Lung (tissue), 12 donors: ENCODE results near the gene TNC. TPM values are rescaled to one million over a fixed set of nuclear protein-coding genes. Genes with fewer than 3 reads are reported as not detected.

Experiments
- ATAC-seq: fragments of 200-7000 bp; cut with Tn5 transposase; one replicate; pipeline ENCODE4 v1.9.1; 2020; ENCODE audit warnings: moderate number of reproducible peaks; ENCODE audit not compliant: insufficient read depth, low FRiP score
- DNase-seq, 3 donors: peaks; one replicate each; pipeline ENCODE4 v3.0.0-alpha.2; 2013 to 2017
- H3K27ac ChIP-seq, 2 donors: one replicate each; pipeline ENCODE4 v1.5.1; 2013; ENCODE audit warnings: mild to moderate bottlenecking in 2 of 2, moderate library complexity in 2 of 2, control low read depth in 1 of 2, inconsistent platforms in 1 of 2, low read depth in 1 of 2, low read length in 1 of 2
- H3K27me3 ChIP-seq, 3 donors: one replicate each; pipeline ENCODE4 v1.5.1; 2013; ENCODE audit warnings: low read length in 2 of 3; ENCODE audit not compliant: control insufficient read depth in 3 of 3, insufficient read depth in 3 of 3
- H3K36me3 ChIP-seq, 4 donors: one replicate each; pipeline ENCODE4 v1.5.1; 2013; ENCODE audit warnings: low read length in 4 of 4, mild to moderate bottlenecking in 1 of 4, moderate library complexity in 1 of 4; ENCODE audit not compliant: control insufficient read depth in 4 of 4, insufficient read depth in 4 of 4
- H3K4me1 ChIP-seq, 5 donors: one replicate each; pipeline ENCODE4 v1.5.1; 2013; ENCODE audit warnings: low read length in 5 of 5, mild to moderate bottlenecking in 2 of 5, moderate library complexity in 1 of 5; ENCODE audit not compliant: control insufficient read depth in 5 of 5, insufficient read depth in 5 of 5
- H3K4me3 ChIP-seq: one replicate; pipeline ENCODE4 v1.5.1; 2013; ENCODE audit warnings: mild to moderate bottlenecking, control low read depth, moderate library complexity
- H3K9ac ChIP-seq, 2 donors: one replicate each; pipeline ENCODE4 v1.5.1; 2013; ENCODE audit warnings: low read length in 2 of 2, control low read depth in 1 of 2; ENCODE audit not compliant: insufficient read depth in 1 of 2
- H3K9me3 ChIP-seq, 4 donors: one replicate each; pipeline ENCODE4 v1.5.1; 2013; ENCODE audit warnings: low read length in 3 of 4, mild to moderate bottlenecking in 1 of 4, moderate library complexity in 1 of 4; ENCODE audit not compliant: control insufficient read depth in 4 of 4, insufficient read depth in 3 of 4
- WGBS, 2 donors: extraction: QIAGEN DNeasy Blood & Tissue Kit; methylation state at CpG; one replicate each; pipeline ENCODE4 v1.1.7; 2013; 5-methylcytosine and 5-hydroxymethylcytosine counted together
- polyA plus RNA-seq, 2 donors: library from polyadenylated mRNA; stranded (reverse); fragments of 200-250 nt; gene quantifications; one replicate each; pipeline ENCODE4 v1.2.1, GENCODE V29; 2013
- total RNA-seq, 2 donors: library from RNA; depleted of rRNA in 1 of 2; stranded (reverse); fragments of >200 nt in 1 of 2; gene quantifications; one replicate each; pipeline ENCODE4 v1.2.1, GENCODE V29; 2014 to 2021
- TF ChIP-seq, protein P1 (sequence below): IDR thresholded peaks from 2 replicates; pipeline ENCODE4 v1.5.1; 2012; ENCODE audit warnings: mild to moderate bottlenecking; ENCODE audit errors: control extremely low read depth, extremely low read depth
- donor health status: control.
- donor health status: control.
- donor health status: Bipolar disorder and iron deficiency.
- donor health status: healthy.
- donor health status: DM: yes; HTN: yes; CAD: no.

The TNC gene
- total and polyA plus RNA-seq, 4 donors, result 3.9 to 242 (median 80.5) TPM

DNA sequence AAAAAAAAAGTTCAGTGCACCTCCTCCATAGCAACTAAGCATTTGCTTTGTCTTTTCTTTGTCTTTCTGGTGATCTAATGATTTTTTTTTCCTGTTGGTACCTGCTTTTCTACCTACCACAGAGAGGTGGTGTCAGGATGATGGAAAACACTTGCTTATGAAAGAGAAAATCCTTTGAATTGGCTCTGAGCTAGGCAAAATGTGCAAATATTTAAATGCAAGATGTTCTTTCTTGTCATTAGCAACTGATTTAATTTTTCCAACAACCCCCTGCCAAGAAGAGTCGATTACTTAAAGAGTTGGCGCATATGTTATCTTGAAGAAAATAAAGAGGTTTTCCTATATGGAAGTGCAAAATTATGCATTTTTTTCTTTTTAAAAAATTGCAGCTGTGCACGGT lies 37.7 kb downstream of the TNC start:
- Histone ChIP-seq H3K27me3 (no peaks in the 10 kb centered on the region), H3K36me3 (peaks cover 0 to 20% (median 5%) of the 10 kb centered on the region in 4 donors), H3K9me3 (no peaks in the 10 kb centered on the region), H3K27ac (no peak overlapping the region), H3K4me1 (peaks cover 0 to 11% (median 0%) of the 10 kb centered on the region in 5 donors), H3K9ac (no peak overlapping the region), H3K4me3 (no peak overlapping the region)
- TF ChIP-seq, protein P1, sequence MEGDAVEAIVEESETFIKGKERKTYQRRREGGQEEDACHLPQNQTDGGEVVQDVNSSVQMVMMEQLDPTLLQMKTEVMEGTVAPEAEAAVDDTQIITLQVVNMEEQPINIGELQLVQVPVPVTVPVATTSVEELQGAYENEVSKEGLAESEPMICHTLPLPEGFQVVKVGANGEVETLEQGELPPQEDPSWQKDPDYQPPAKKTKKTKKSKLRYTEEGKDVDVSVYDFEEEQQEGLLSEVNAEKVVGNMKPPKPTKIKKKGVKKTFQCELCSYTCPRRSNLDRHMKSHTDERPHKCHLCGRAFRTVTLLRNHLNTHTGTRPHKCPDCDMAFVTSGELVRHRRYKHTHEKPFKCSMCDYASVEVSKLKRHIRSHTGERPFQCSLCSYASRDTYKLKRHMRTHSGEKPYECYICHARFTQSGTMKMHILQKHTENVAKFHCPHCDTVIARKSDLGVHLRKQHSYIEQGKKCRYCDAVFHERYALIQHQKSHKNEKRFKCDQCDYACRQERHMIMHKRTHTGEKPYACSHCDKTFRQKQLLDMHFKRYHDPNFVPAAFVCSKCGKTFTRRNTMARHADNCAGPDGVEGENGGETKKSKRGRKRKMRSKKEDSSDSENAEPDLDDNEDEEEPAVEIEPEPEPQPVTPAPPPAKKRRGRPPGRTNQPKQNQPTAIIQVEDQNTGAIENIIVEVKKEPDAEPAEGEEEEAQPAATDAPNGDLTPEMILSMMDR, result no peak
- 84 to 85% methylated on average over 3 of the region's 3 CpGs for WGBS, 2 donors
- no peak for ATAC-seq
- peak in 2 of 3 donors; percentile 81 to 85 for DNase-seq

DNA sequence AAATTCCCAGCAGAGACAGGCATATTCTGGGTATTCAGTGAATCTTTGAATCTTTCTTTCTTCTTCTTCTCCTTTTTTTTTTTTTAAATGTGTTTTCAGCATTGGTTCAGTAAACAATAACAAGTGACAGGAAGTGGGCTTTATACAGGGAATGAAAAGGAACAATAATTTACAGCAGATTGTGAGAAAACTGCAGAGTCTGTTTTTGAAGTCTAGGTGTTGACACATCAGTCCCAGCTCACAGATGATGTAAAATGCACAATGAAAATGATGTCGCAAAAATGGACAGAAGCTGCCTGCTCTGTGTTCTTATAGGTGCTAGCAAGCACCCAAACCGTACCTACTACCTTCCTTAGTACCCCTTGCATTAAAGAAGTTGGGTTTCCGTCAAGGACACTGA lies 38.8 kb downstream of the TNC start:
- Histone ChIP-seq H3K4me3 (no peak overlapping the region), H3K36me3 (peaks cover 0 to 20% (median 5%) of the 10 kb centered on the region in 4 donors), H3K9me3 (no peaks in the 10 kb centered on the region), H3K27ac (no peak overlapping the region), H3K4me1 (peaks cover 0 to 11% (median 0%) of the 10 kb centered on the region in 5 donors), H3K27me3 (no peaks in the 10 kb centered on the region), H3K9ac (no peak overlapping the region)
- DNase-seq, result peak in 2 of 3 donors; percentile 36 to 56
- TF ChIP-seq, protein P1, result no peak
- ATAC-seq, result no peak
- 83 to 87% methylated on average over 3 of the region's 3 CpGs for WGBS, 2 donors

GRCh38 chr9:115073456-115073855 lies 44.5 kb downstream of the TNC start:
- H3K9me3 ChIP-seq, result no peaks in the 10 kb centered on the region
- DNase-seq (no peak), ATAC-seq (no peak)
- TF ChIP-seq, protein P1, result no peak
- no peak overlapping the region for H3K9ac ChIP-seq
- peaks cover 0 to 12% (median 2%) of the 10 kb centered on the region in 4 donors for H3K36me3 ChIP-seq
- no peaks in the 10 kb centered on the region for H3K27me3 ChIP-seq
- H3K4me1 ChIP-seq, result peaks cover 0 to 3% (median 0%) of the 10 kb centered on the region in 5 donors
- H3K4me3 ChIP-seq, result no peak overlapping the region
- WGBS, 2 donors, result 93% methylated on average over 6 of the region's 6 CpGs
- no peak overlapping the region for H3K27ac ChIP-seq

GRCh38 chr9:115071176-115071575 lies 46.8 kb downstream of the TNC start:
- DNase-seq, result peak in 1 of 3 donors; percentile 17
- 84 to 93% methylated on average over 4 of the region's 4 CpGs for WGBS, 2 donors
- TF ChIP-seq, protein P1, result no peak
- H3K4me1 ChIP-seq, result peaks cover 0 to 9% (median 0%) of the 10 kb centered on the region in 5 donors
- H3K27ac ChIP-seq, result no peak overlapping the region
- H3K4me3 ChIP-seq, result no peak overlapping the region
- peaks cover 0 to 9% (median under 1%) of the 10 kb centered on the region in 4 donors for H3K36me3 ChIP-seq
- H3K27me3 ChIP-seq, result no peaks in the 10 kb centered on the region
- H3K9me3 ChIP-seq, result no peaks in the 10 kb centered on the region
- no peak for ATAC-seq
- no peak overlapping the region for H3K9ac ChIP-seq
